CD14-positive monocyte (primary cell): ENCODE measurements around the gene CKAP5. TPM values are rescaled to one million over a fixed set of nuclear protein-coding genes. Genes with fewer than 3 reads are reported as not detected.

Experiments used
- DNase-seq, 3 donors: peaks; one replicate each; pipeline ENCODE4 v3.0.0-alpha.2; 2011 to 2022
- H2AFZ ChIP-seq: 2 replicates; pipeline ENCODE4 v1.6.0; 2012; ENCODE audit warnings: mild to moderate bottlenecking, low read depth, low read length, inconsistent platforms; ENCODE audit not compliant: insufficient read depth, poor library complexity, severe bottlenecking
- H3K27ac ChIP-seq, 2 donors: 1 replicate in 1 of 2; 2 replicates in 1 of 2; pipeline ENCODE4 v1.5.1; 2012 to 2013; ENCODE audit warnings: low read length in 2 of 2, control low read depth in 1 of 2, inconsistent platforms in 1 of 2, low read depth in 1 of 2, mild to moderate bottlenecking in 1 of 2
- H3K27me3 ChIP-seq, 2 donors: one replicate each; pipeline versions ENCODE4 v1.6.0 to v1.6.1; 2011 to 2013; ENCODE audit warnings: low read length in 2 of 2; ENCODE audit not compliant: control insufficient read depth in 2 of 2, insufficient read depth in 2 of 2
- H3K36me3 ChIP-seq, 2 donors: replicated peaks in 1 of 2; 1 replicate in 1 of 2; 2 replicates in 1 of 2; pipeline versions ENCODE4 v1.5.1 to v1.6.1; 2012 to 2013; ENCODE audit warnings: low read length in 2 of 2, control low read depth in 1 of 2, inconsistent platforms in 1 of 2, mild to moderate bottlenecking in 1 of 2; ENCODE audit not compliant: insufficient read depth in 2 of 2, control insufficient read depth in 1 of 2
- H3K4me1 ChIP-seq, 2 donors: 1 replicate in 1 of 2; 2 replicates in 1 of 2; pipeline versions ENCODE4 v1.5.1 to v1.6.1; 2012 to 2013; ENCODE audit warnings: low read length in 2 of 2, control low read depth in 1 of 2, inconsistent platforms in 1 of 2, mild to moderate bottlenecking in 1 of 2, moderate library complexity in 1 of 2; ENCODE audit not compliant: insufficient read depth in 2 of 2, control insufficient read depth in 1 of 2
- H3K4me2 ChIP-seq: replicated peaks from 2 replicates; pipeline ENCODE3; 2012; ENCODE audit warnings: low read length, moderate library complexity, mild to moderate bottlenecking; ENCODE audit not compliant: poor library complexity, severe bottlenecking; ENCODE audit errors: extremely low read depth
- H3K4me3 ChIP-seq, 3 experiments: fragments of 200-600 bp in 1 of 3; sonication (generic) in 1 of 3; replicated peaks in 1 of 3; 1 replicate in 2 of 3; 2 replicates in 1 of 3; pipeline ENCODE4 v1.5.1; 2011 to 2013; ENCODE audit warnings: low read length in 3 of 3, mild to moderate bottlenecking in 3 of 3, control low read depth in 2 of 3, low read depth in 2 of 3, inconsistent platforms in 1 of 3, moderate library complexity in 1 of 3
- H3K79me2 ChIP-seq: 2 replicates; pipeline ENCODE4 v1.6.0; 2012; ENCODE audit warnings: mild to moderate bottlenecking, control low read depth, inconsistent platforms, low read length, moderate library complexity; ENCODE audit not compliant: insufficient read depth
- H3K9ac ChIP-seq: 2 replicates; pipeline ENCODE4 v1.6.0; 2017; ENCODE audit warnings: low read length, mild to moderate bottlenecking; ENCODE audit not compliant: insufficient read depth, poor library complexity, severe bottlenecking
- H3K9me3 ChIP-seq, 2 donors: replicated peaks in 1 of 2; 1 replicate in 1 of 2; 2 replicates in 1 of 2; pipeline versions ENCODE4 v1.5.1 to v1.6.1; 2012 to 2013; ENCODE audit warnings: low read length in 2 of 2, control low read depth in 1 of 2; ENCODE audit not compliant: control insufficient read depth in 1 of 2, insufficient read depth in 1 of 2
- H4K20me1 ChIP-seq: 2 replicates; pipeline ENCODE4 v1.6.0; 2012; ENCODE audit warnings: mild to moderate bottlenecking, low read length, control low read depth, moderate library complexity; ENCODE audit not compliant: insufficient read depth
- H3K27ac Mint-ChIP-seq, 7 donors: one replicate each; pipeline ENCODE4 v1.8.0; 2020; ENCODE audit warnings: mild to moderate bottlenecking in 7 of 7, mixed read lengths in 7 of 7, moderate library complexity in 6 of 7, inconsistent platforms in 2 of 7
- H3K27me3 Mint-ChIP-seq, 3 donors: one replicate each; pipeline ENCODE4 v1.8.0; 2021 to 2022; ENCODE audit warnings: low read depth in 3 of 3, mild to moderate bottlenecking in 3 of 3, mixed read lengths in 3 of 3, moderate library complexity in 3 of 3, inconsistent platforms in 1 of 3
- H3K36me3 Mint-ChIP-seq, 2 donors: one replicate each; pipeline ENCODE4 v1.8.0; 2020; ENCODE audit warnings: mixed read lengths in 2 of 2, inconsistent platforms in 1 of 2, mild to moderate bottlenecking in 1 of 2
- H3K4me1 Mint-ChIP-seq: one replicate; pipeline ENCODE4 v1.8.0; 2020; ENCODE audit warnings: mild to moderate bottlenecking, mixed read lengths
- H3K4me3 Mint-ChIP-seq, 2 donors: one replicate each; pipeline ENCODE4 v1.8.0; 2020; ENCODE audit warnings: mild to moderate bottlenecking in 2 of 2, mixed read lengths in 2 of 2, moderate library complexity in 1 of 2
- H3K9me3 Mint-ChIP-seq, 7 donors: one replicate each; pipeline ENCODE4 v1.8.0; 2020 to 2022; ENCODE audit warnings: mixed read lengths in 7 of 7, mild to moderate bottlenecking in 6 of 7, moderate library complexity in 6 of 7, inconsistent platforms in 2 of 7
- CTCF ChIP-seq: fragments of 200-600 bp; IDR thresholded peaks from one replicate; pipeline ENCODE4 v1.8.0; 2022; ENCODE audit warnings: antibody characterized with exemption, mild to moderate bottlenecking
- WGBS: methylation state at CpG from one replicate; pipeline ENCODE4 v1.1.5; 2013; ENCODE audit warnings: missing lambda C conversion rate; ENCODE audit not compliant: insufficient coverage; 5-methylcytosine and 5-hydroxymethylcytosine counted together
- intact Hi-C, 2 donors: fragments of 100-400 bp; cut with micrococcal nuclease; formaldehyde crosslinking; loops; one replicate each; pipeline versions ENCODE4 v1.15.0 to v1.15.1; 2023
- polyA plus RNA-seq, 3 donors: library from polyadenylated mRNA; depleted of rRNA in 1 of 3; unstranded in 2 of 3; stranded (reverse) in 1 of 3; fragments of 300-500 nt in 2 of 3; fragments of >200 nt in 1 of 3; fragmentation: Illumina TruSeq in 2 of 3; gene quantifications; 1 replicate in 2 of 3; 2 replicates in 1 of 3; pipeline ENCODE4 v1.2.3, GENCODE V29; 2012 to 2021

Gene CKAP5
- polyA plus RNA-seq, 3 donors: 6.4 to 10.2 (median 7.9) TPM

DNA sequence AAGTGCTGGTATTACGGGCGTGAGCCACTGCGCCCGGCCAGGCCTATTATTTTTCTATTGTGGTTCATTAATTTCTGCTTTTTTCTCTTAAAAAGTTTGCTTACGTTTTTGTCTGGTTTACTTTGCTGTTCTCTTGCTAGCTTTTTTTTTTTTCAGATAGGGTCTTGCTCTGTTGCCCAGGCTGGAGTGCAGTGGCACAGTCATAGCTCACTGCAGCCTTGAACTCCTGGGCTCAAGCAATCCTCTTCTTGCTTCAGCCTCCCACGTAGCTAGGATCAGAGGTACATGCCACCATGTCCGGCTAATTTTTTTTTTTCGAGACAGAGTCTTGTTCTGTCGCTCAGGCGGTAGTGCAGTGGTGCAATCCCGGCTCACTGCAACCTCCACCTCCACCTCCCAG is 108.4 kb downstream of the CKAP5 start:
- Histone ChIP-seq H3K79me2 (no peaks in the 10 kb centered on the region), H3K4me2 (no peak overlapping the region), H3K9ac (no peak overlapping the region), H2AFZ (no peak overlapping the region), H4K20me1 (no peaks in the 10 kb centered on the region), H3K27me3 (no peaks in the 10 kb centered on the region), H3K4me1 (no peaks in the 10 kb centered on the region), H3K36me3 (peaks cover 16 to 17% of the 10 kb centered on the region in 2 donors), H3K27ac (no peak overlapping the region), H3K9me3 (no peaks in the 10 kb centered on the region), H3K4me3 (no peak overlapping the region)
- H3K27ac Mint-ChIP-seq: peak overlapping the region in 1 of 7 donors; percentile 40
- no peak for TF ChIP-seq CTCF
- peaks cover 1 to 4% (median 2%) of the 10 kb centered on the region in 3 donors for H3K27me3 Mint-ChIP-seq
- peaks cover 17 to 25% of the 10 kb centered on the region in 2 donors for H3K36me3 Mint-ChIP-seq
- H3K4me1 Mint-ChIP-seq: no peaks in the 10 kb centered on the region
- 95% methylated on average over 9 of the region's 11 CpGs for WGBS
- H3K9me3 Mint-ChIP-seq: peaks cover 0 to 3% (median 0%) of the 10 kb centered on the region in 7 donors
- H3K4me3 Mint-ChIP-seq: no peak overlapping the region
- no peak for DNase-seq
- intact Hi-C loops: no loop called here

- H4K20me1 ChIP-seq: no peaks in the 10 kb centered on the region
- H3K4me2 ChIP-seq: no peak overlapping the region
- intact Hi-C loops: no loop called here
- H3K4me3 ChIP-seq: no peak overlapping the region
- Mint-ChIP-seq H3K4me1 (no peaks in the 10 kb centered on the region), H3K9me3 (peaks cover 0 to 3% (median 0%) of the 10 kb centered on the region in 7 donors), H3K36me3 (peaks cover 6 to 14% of the 10 kb centered on the region in 2 donors), H3K27ac (no peak overlapping the region), H3K4me3 (no peak overlapping the region), H3K27me3 (peaks cover 1 to 4% (median 2%) of the 10 kb centered on the region in 3 donors)
- H3K9me3 ChIP-seq: no peaks in the 10 kb centered on the region
- H2AFZ ChIP-seq: no peak overlapping the region
- no peak for TF ChIP-seq CTCF
- H3K9ac ChIP-seq: no peak overlapping the region
- H3K36me3 ChIP-seq: peaks cover 6 to 7% of the 10 kb centered on the region in 2 donors
- H3K79me2 ChIP-seq: no peaks in the 10 kb centered on the region
- H3K27ac ChIP-seq: no peak overlapping the region
- no peaks in the 10 kb centered on the region for H3K4me1 ChIP-seq
- H3K27me3 ChIP-seq: no peaks in the 10 kb centered on the region
- 96% methylated on average over 3 of the region's 5 CpGs for WGBS
- no peak for DNase-seq
Measured at GRCh38 chr11:46736615-46737014, 109.5 kb downstream of the CKAP5 start.
